DND-41 (cell line): ENCODE data around the gene LRRN2.

Experiments used
- CTCF ChIP-seq: IDR thresholded peaks from 2 replicates; pipeline ENCODE4 v1.5.1; 2012; ENCODE audit warnings: borderline replicate concordance, low read length, moderate library complexity, mild to moderate bottlenecking; ENCODE audit not compliant: poor library complexity, severe bottlenecking; ENCODE audit errors: extremely low read depth
- EZH2 ChIP-seq: IDR thresholded peaks from 3 replicates; pipeline ENCODE4 v1.6.1; 2012; ENCODE audit warnings: borderline replicate concordance, low read depth, mild to moderate bottlenecking, moderate library complexity, low read length, inconsistent platforms; ENCODE audit not compliant: severe bottlenecking

GRCh38 chr1:204633665-204634064 is 51.9 kb downstream of the LRRN2 start:
- no peak for TF ChIP-seq EZH2
- no peak for TF ChIP-seq CTCF
